Heart right ventricle (tissue), 16 donors: ENCODE data around the gene GRIK4. TPM values are rescaled to one million over a fixed set of nuclear protein-coding genes. Genes with fewer than 3 reads are reported as not detected.
"Not testable (repeated sequence)": the region's sequence is repeated elsewhere in the genome, so short reads cannot be mapped to it uniquely, and the experiment has no call there.

Experiments
- ATAC-seq, 8 donors: fragments of 200-7000 bp; cut with Tn5 transposase; one replicate each; pipeline ENCODE4 v1.9.1; 2020; ENCODE audit warnings: mild to moderate bottlenecking in 8 of 8, moderate library complexity in 8 of 8, moderate number of reproducible peaks in 1 of 8
- DNase-seq, 2 donors: peaks; one replicate each; pipeline ENCODE4 v3.0.0-alpha.2; 2020
- H3K27ac ChIP-seq, 10 donors: fragments of 200-600 bp; sonication (generic) in 2 of 10; one replicate each; pipeline versions ENCODE4 v1.5.0 to v1.8.0; 2020 to 2022; ENCODE audit warnings: mild to moderate bottlenecking in 3 of 10
- H3K27me3 ChIP-seq, 7 donors: fragments of 200-600 bp; one replicate each; pipeline ENCODE4 v1.8.0; 2021 to 2022; ENCODE audit warnings: mild to moderate bottlenecking in 2 of 7
- H3K36me3 ChIP-seq, 9 donors: fragments of 200-600 bp; sonication (generic) in 1 of 9; one replicate each; pipeline versions ENCODE4 v1.5.0 to v1.8.0; 2020 to 2022; ENCODE audit warnings: mild to moderate bottlenecking in 2 of 9
- H3K4me1 ChIP-seq, 9 donors: fragments of 200-600 bp; sonication (generic) in 1 of 9; one replicate each; pipeline versions ENCODE4 v1.5.0 to v1.8.0; 2020 to 2022; ENCODE audit warnings: mild to moderate bottlenecking in 4 of 9
- H3K4me3 ChIP-seq, 10 donors: fragments of 200-600 bp; sonication (generic) in 2 of 10; one replicate each; pipeline versions ENCODE4 v1.5.0 to v1.8.0; 2020 to 2022; ENCODE audit warnings: mild to moderate bottlenecking in 7 of 10, moderate library complexity in 2 of 10
- H3K9me3 ChIP-seq, 11 donors: fragments of 200-600 bp in 10 of 11; sonication (generic) in 2 of 11; one replicate each; pipeline versions ENCODE4 v1.5.0 to v1.8.0; 2013 to 2022; ENCODE audit warnings: mild to moderate bottlenecking in 2 of 11, control low read depth in 1 of 11, moderate library complexity in 1 of 11
- CTCF ChIP-seq, 9 donors: fragments of 200-600 bp; sonication (generic) in 2 of 9; IDR thresholded peaks; one replicate each; pipeline versions ENCODE4 v1.5.0 to v1.8.0; 2021 to 2022; ENCODE audit warnings: antibody characterized with exemption in 9 of 9, mild to moderate bottlenecking in 5 of 9, moderate library complexity in 1 of 9
- WGBS, 2 donors: extraction: QIAGEN DNeasy Blood & Tissue Kit; methylation state at CpG; one replicate each; pipeline ENCODE4 v1.1.7; 2013; ENCODE audit warnings: inconsistent platforms in 1 of 2; 5-methylcytosine and 5-hydroxymethylcytosine counted together
- intact Hi-C, 10 donors: fragments of 100-400 bp; cut with DNase I; formaldehyde crosslinking; loops; one replicate each; pipeline versions ENCODE4 v1.11.1 to v1.14.2; 2022
- polyA plus RNA-seq, 2 donors: library from polyadenylated mRNA; stranded (reverse); fragments of 200-250 nt; gene quantifications; one replicate each; pipeline ENCODE4 v1.2.3, GENCODE V29; 2013
- total RNA-seq, 10 donors: library from RNA; stranded (reverse); fragmentation: NEBNext Ultra II Directional in 3 of 10; extraction: Animal tissue kit (Norgen Biotek cat#: 25700) in 3 of 10; gene quantifications; one replicate each; pipeline versions ENCODE4 v1.2.1 to v1.2.4, GENCODE V29; 2021 to 2023
- donor health status: Arrhythmogenic right ventricular cardiomyopathy.
- donor health status: ischemic (EF 13 %, LVEDD 7.1; RV severe dilation, severe dysfunction).
- donor health status: healthy with polysubstance abuse.
- donor health status: DM: no; HTN: yes; CAD: no.
- donor health status: DM: no; HTN: no; CAD: no.
- donor health status: ischemic (EF 25% LVEDD 6.9; RV normal size, moderate dysfunction).
- donor health status: ischemic (EF 25% LVEDD 5.7; RV mildly dilated, moderate dysfunction).
- donor health status: healthy.
- donor health status: DM: yes; HTN: yes; CAD: no.
- donor health status: Ischemic cardiomyopathy.
- donor health status: ischemic (EF 35%, LVEDD 5.7; RV mildly dilated, moderate dysfunction).
- donor health status: nonischemic (EF 11% LVEDD 7.7; RV severe dilation, severe dysfunction).
- donor health status: DM: yes; HTN: yes; CAD: no.
- donor health status: PGD.
- donor health status: ischemic (EF 29% LVEDD 5.4; RV normal size, mild dysfunction).
- donor health status: nonischemic (EF 23%, LVEDD 6.1; RV moderate dilation, normal function).

Gene GRIK4
- total and polyA plus RNA-seq, 12 donors: 0.01 to 0.85 (median 0.37) TPM; not detected in 6

DNA sequence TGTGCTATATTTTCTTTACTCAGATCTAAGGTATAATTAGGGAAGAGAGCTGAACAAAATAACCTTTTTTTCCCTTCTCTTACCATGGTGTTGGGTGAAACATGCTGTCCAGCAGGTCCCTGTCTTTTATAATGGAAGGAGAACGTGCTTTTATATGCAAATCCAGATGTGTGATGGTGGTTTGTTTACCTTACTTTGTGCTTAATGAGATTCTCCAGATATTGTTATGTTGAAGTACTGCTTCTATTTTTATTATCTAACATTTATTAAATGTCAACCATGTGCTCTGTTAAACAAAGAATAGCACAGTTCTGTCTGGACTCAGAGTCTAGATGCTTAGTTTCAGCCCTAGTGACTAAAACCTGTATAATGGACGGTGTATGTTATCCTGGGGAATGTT, 10.1 kb upstream of the GRIK4 start:
- DNase-seq (no peak), ATAC-seq (no peak)
- no peak for TF ChIP-seq CTCF (IDR thresholded peaks at IDR 0.05)
- intact Hi-C loops: no loop called here
- WGBS, 2 donors: 46 to 53% methylated on average over 2 of the region's 2 CpGs
- H3K9me3 ChIP-seq: no peaks in the 10 kb centered on the region
- H3K4me3 ChIP-seq: no peak overlapping the region
- peaks cover 0 to 12% (median 0%) of the 10 kb centered on the region in 9 donors for H3K4me1 ChIP-seq
- H3K27me3 ChIP-seq: peaks cover 0 to 48% (median 25%) of the 10 kb centered on the region in 7 donors
- H3K36me3 ChIP-seq: no peaks in the 10 kb centered on the region
- no peak overlapping the region for H3K27ac ChIP-seq

DNA sequence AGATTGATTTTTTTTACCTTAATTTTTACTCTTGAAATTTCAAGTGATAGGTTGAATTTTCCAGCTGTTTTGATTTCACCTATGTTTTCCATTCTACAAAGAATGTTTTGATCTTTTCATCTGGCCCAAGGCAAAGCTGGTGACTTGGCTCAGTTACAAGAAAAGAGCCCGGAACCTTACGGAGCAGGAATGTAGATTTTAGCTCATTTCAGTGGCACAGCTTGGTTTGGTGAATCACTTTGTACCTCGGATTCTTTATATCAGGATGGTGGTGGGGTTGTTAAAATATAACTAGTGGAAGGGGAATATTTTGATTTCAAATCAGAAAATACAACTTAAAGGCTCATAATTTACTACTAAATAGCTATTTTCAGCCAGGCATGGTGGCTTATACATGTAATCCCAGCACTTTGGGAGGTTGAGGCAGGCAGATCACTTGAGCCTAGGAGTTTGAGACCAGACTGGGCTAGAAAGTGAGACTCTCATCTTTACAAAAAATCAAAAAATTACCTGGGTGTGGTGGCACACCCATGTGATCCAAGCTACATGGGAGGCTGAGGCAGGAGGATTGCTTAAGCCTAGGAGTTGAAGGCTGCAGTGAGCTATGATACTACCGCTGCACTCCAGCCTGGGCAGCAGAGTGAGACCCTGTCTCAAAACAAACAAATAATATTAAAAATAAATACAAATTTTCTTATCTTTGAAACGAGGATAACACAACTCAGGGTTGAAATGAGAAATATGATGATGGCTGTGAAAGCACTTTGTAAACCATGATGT, 9.4 kb upstream of the GRIK4 start:
- WGBS, 2 donors: 68 to 77% methylated on average over 5 of the region's 5 CpGs

GRCh38 chr11:120503529-120503928, 8.0 kb upstream of the GRIK4 start:
- Histone ChIP-seq H3K27me3 (peaks cover 0 to 62% (median 41%) of the 10 kb centered on the region in 7 donors), H3K4me1 (peaks cover 0 to 12% (median 0%) of the 10 kb centered on the region in 9 donors)
- H3K4me3 ChIP-seq, H3K36me3 ChIP-seq, H3K9me3 ChIP-seq, DNase-seq, H3K27ac ChIP-seq, intact Hi-C loops, ATAC-seq: not testable (repeated sequence)
- 64 to 70% methylated on average over 3 of the region's 3 CpGs for WGBS, 2 donors

More for the DNA sequence above, 9.4 kb upstream of the GRIK4 start:
- H3K9me3 ChIP-seq: no peaks in the 10 kb centered on the region
- intact Hi-C loops: no loop called here
- H3K4me1 ChIP-seq: peaks cover 0 to 12% (median 0%) of the 10 kb centered on the region in 9 donors
- H3K27ac ChIP-seq: no peak overlapping the region
- peaks cover 0 to 55% (median 32%) of the 10 kb centered on the region in 7 donors for H3K27me3 ChIP-seq
- H3K4me3 ChIP-seq: no peak overlapping the region
- H3K36me3 ChIP-seq: no peaks in the 10 kb centered on the region
- no peak for TF ChIP-seq CTCF (IDR thresholded peaks at IDR 0.05)
- ATAC-seq (no peak), DNase-seq (no peak)

DNA sequence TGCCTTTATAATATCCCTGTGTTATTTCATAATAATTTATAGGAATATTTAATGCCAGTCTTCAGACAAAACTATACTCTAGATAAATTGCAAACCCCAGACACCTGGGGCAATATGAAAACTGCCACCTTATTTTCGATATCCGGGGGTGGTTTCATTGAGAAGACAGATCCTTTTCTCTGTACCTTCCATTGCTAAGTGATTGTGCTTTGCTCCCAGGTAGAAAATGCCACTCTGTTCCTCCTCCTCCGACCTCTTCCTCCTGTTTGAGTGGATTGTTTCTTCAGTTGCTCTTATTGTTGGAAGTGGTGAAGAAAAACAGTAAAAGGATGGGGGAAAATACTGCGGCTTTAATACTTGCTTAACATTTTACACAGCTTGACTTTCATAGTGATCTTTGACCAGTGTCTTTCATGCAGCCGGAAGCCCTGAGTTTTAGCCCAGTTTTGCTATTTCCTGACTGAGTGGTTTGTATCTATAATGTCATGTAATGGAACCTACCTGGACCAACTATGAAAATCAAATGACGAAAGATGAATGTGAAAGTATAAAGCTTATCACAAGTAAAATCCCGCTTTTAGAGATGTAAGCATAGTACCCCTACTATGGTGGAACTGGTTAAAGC, 5.6 kb upstream of the GRIK4 start:
- no peaks in the 10 kb centered on the region for H3K9me3 ChIP-seq
- TF ChIP-seq CTCF (IDR thresholded peaks at IDR 0.05): no peak
- no peaks in the 10 kb centered on the region for H3K36me3 ChIP-seq
- 84 to 89% methylated on average over 7 of the region's 7 CpGs for WGBS, 2 donors
- no peak for ATAC-seq
- intact Hi-C loops: no loop called here
- peaks cover 0 to 12% (median 0%) of the 10 kb centered on the region in 9 donors for H3K4me1 ChIP-seq
- peaks cover 0 to 81% (median 60%) of the 10 kb centered on the region in 7 donors for H3K27me3 ChIP-seq
- no peak for DNase-seq
- no peak overlapping the region for H3K4me3 ChIP-seq
- H3K27ac ChIP-seq: no peak overlapping the region
